ENCODE results near the gene DECR2.

GRCh38 chr16:370443-370842 is 31.2 kb upstream of the DECR2 start, which contains the start of gene MRPL28:
- TF ChIP-seq, protein P1, sequence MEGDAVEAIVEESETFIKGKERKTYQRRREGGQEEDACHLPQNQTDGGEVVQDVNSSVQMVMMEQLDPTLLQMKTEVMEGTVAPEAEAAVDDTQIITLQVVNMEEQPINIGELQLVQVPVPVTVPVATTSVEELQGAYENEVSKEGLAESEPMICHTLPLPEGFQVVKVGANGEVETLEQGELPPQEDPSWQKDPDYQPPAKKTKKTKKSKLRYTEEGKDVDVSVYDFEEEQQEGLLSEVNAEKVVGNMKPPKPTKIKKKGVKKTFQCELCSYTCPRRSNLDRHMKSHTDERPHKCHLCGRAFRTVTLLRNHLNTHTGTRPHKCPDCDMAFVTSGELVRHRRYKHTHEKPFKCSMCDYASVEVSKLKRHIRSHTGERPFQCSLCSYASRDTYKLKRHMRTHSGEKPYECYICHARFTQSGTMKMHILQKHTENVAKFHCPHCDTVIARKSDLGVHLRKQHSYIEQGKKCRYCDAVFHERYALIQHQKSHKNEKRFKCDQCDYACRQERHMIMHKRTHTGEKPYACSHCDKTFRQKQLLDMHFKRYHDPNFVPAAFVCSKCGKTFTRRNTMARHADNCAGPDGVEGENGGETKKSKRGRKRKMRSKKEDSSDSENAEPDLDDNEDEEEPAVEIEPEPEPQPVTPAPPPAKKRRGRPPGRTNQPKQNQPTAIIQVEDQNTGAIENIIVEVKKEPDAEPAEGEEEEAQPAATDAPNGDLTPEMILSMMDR (IDR thresholded peaks at IDR 0.05; ENCODE audit: low read depth, low read length, missing input control), result no peak
- TF ChIP-seq MAX (IDR thresholded peaks at IDR 0.05) (no peak), TAF1 (conservative IDR thresholded peaks at IDR 0.05) (no peak), ATF3 (IDR thresholded peaks at IDR 0.05) (no peak), GABPA (IDR thresholded peaks at IDR 0.05 in 1 of 2, conservative IDR thresholded peaks at IDR 0.05 in 1 of 2) (peak; percentile 91 to 95), RAD21 (IDR thresholded peaks at IDR 0.05) (no peak), NR2F2 (IDR thresholded peaks at IDR 0.05) (no peak), ZBTB33 (IDR thresholded peaks at IDR 0.05) (no peak), FOXA1 (IDR thresholded peaks at IDR 0.05) (no peak), YY1 (IDR thresholded peaks at IDR 0.05) (no peak), HNF4G (IDR thresholded peaks at IDR 0.05) (no peak)

All from liver (tissue), 3 donors.